ENCODE results near the gene TOX2. TPM values are rescaled to one million over a fixed set of nuclear protein-coding genes. Genes with fewer than 3 reads are reported as not detected.

The TOX2 gene
- total RNA-seq, 1 experiment from 2014 or later, result 1.8 TPM

- Histone ChIP-seq H3K9me3 (ENCODE audit: low read length) (no peaks in the 10 kb centered on the region), H2AFZ (ENCODE audit: low read length) (no peak overlapping the region), H3K4me3 (ENCODE audit: low read length) (no peak overlapping the region), H3K9ac (ENCODE audit: low read length) (no peak overlapping the region), H3K4me1 (ENCODE audit: insufficient read depth, low read length) (peaks cover 30% of the 10 kb centered on the region), H3K79me2 (ENCODE audit: low read length) (no peaks in the 10 kb centered on the region), H3K4me2 (ENCODE audit: low read length) (no peak overlapping the region), H3K27ac (ENCODE audit: low read length) (no peak overlapping the region), H3K9me2 (replicated peaks; ENCODE audit: low read length) (no peaks in the 10 kb centered on the region), H3F3A (ENCODE audit: low read length, unreplicated experiment) (peaks cover 5% of the 10 kb centered on the region), H4K20me1 (ENCODE audit: low read length) (no peaks in the 10 kb centered on the region), H3K36me3 (ENCODE audit: low read depth, low read length) (no peaks in the 10 kb centered on the region), H3K27me3 (ENCODE audit: low read length) (no peaks in the 10 kb centered on the region)
- ATAC-seq (no peak), DNase-seq (no peak)
- TF ChIP-seq EZH2phosphoT487 (IDR thresholded peaks at IDR 0.05; ENCODE audit: borderline replicate concordance, low read length) (no peak), CTCF (conservative IDR thresholded peaks at IDR 0.05; ENCODE audit: low read depth, low read length) (no peak), EZH2 (IDR thresholded peaks at IDR 0.05; ENCODE audit: low read length, unreplicated experiment) (no peak)
- POLR2A ChIA-PET (ENCODE audit: unreplicated experiment), result no interaction called here
- intact Hi-C loops (cut with micrococcal nuclease), result no loop called here
- CTCF ChIA-PET, result no interaction called here
- BruUV-seq (replicated peaks), result no TSS peak
Observed at GRCh38 chr20:43958626-43959025, 44.0 kb downstream of the TOX2 start.

GRCh38 chr20:43959079-43959919 is 44.6 kb downstream of the TOX2 start:
- Histone ChIP-seq H3K36me3 (ENCODE audit: low read depth, low read length) (no peaks in the 10 kb centered on the region), H3F3A (ENCODE audit: low read length, unreplicated experiment) (peaks cover 5% of the 10 kb centered on the region), H3K4me3 (ENCODE audit: low read length) (no peak overlapping the region), H3K9me2 (replicated peaks; ENCODE audit: low read length) (no peaks in the 10 kb centered on the region), H2AFZ (ENCODE audit: low read length) (no peak overlapping the region), H3K27me3 (ENCODE audit: low read length) (no peaks in the 10 kb centered on the region), H3K4me2 (ENCODE audit: low read length) (no peak overlapping the region), H3K79me2 (ENCODE audit: low read length) (no peaks in the 10 kb centered on the region), H3K9me3 (ENCODE audit: low read length) (no peaks in the 10 kb centered on the region), H4K20me1 (ENCODE audit: low read length) (no peaks in the 10 kb centered on the region), H3K9ac (ENCODE audit: low read length) (no peak overlapping the region), H3K27ac (ENCODE audit: low read length) (no peak overlapping the region), H3K4me1 (ENCODE audit: insufficient read depth, low read length) (peaks cover 26% of the 10 kb centered on the region)
- ATAC-seq (no peak), DNase-seq (peak; percentile 19)
- no TSS peak for BruUV-seq (replicated peaks)
- intact Hi-C loops (cut with micrococcal nuclease), result no loop called here
- TF ChIP-seq EZH2 (IDR thresholded peaks at IDR 0.05; ENCODE audit: low read length, unreplicated experiment) (no peak), EZH2phosphoT487 (IDR thresholded peaks at IDR 0.05; ENCODE audit: borderline replicate concordance, low read length) (no peak), CTCF (conservative IDR thresholded peaks at IDR 0.05; ENCODE audit: low read depth, low read length) (no peak)
- ChIA-PET CTCF (no interaction called here), POLR2A (ENCODE audit: unreplicated experiment) (no interaction called here)

- BruUV-seq (replicated peaks), result no TSS peak
Observed at GRCh38 chr20:43959920-43960227, 45.2 kb downstream of the TOX2 start.

More at GRCh38 chr20:43959920-43960227, 45.2 kb downstream of the TOX2 start:
- ATAC-seq (no peak), DNase-seq (no peak)
- TF ChIP-seq EZH2 (IDR thresholded peaks at IDR 0.05; ENCODE audit: low read length, unreplicated experiment) (no peak), CTCF (conservative IDR thresholded peaks at IDR 0.05; ENCODE audit: low read depth, low read length) (no peak)
- no peak overlapping the region for H3K4me3 ChIP-seq (ENCODE audit: low read length)
- H3K4me2 ChIP-seq (ENCODE audit: low read length), result no peak overlapping the region
- H2AFZ ChIP-seq (ENCODE audit: low read length), result no peak overlapping the region
- peaks cover 26% of the 10 kb centered on the region for H3K4me1 ChIP-seq (ENCODE audit: insufficient read depth, low read length)
- no peak overlapping the region for H3K9ac ChIP-seq (ENCODE audit: low read length)
- H3K36me3 ChIP-seq (ENCODE audit: low read depth, low read length), result no peaks in the 10 kb centered on the region
- H3K9me3 ChIP-seq (ENCODE audit: low read length), result no peaks in the 10 kb centered on the region
- peaks cover 5% of the 10 kb centered on the region for H3F3A ChIP-seq (ENCODE audit: low read length, unreplicated experiment)
- no peaks in the 10 kb centered on the region for H3K9me2 ChIP-seq (replicated peaks; ENCODE audit: low read length)
- ChIA-PET POLR2A (ENCODE audit: unreplicated experiment) (no interaction called here), CTCF (no interaction called here)
- H4K20me1 ChIP-seq (ENCODE audit: low read length), result no peaks in the 10 kb centered on the region
- intact Hi-C loops (cut with micrococcal nuclease), result no loop called here
- H3K27me3 ChIP-seq (ENCODE audit: low read length), result no peaks in the 10 kb centered on the region
- H3K27ac ChIP-seq (ENCODE audit: low read length), result no peak overlapping the region
- no peaks in the 10 kb centered on the region for H3K79me2 ChIP-seq (ENCODE audit: low read length)

Measured in PC-3 (cell line).